ENCODE data around the gene HTR2B.

HTR2B gene

GRCh38 chr2:231161252-231161839 is 36.5 kb upstream of the HTR2B start:
- TF ChIP-seq POLR2A (IDR thresholded peaks at IDR 0.05; ENCODE audit: extremely low read depth, insufficient read length) (no peak), MYC (IDR thresholded peaks at IDR 0.05; ENCODE audit: low read depth, low read length) (no peak), CTCF (IDR thresholded peaks at IDR 0.05; ENCODE audit: low read depth, low read length) (no peak), MAX (IDR thresholded peaks at IDR 0.05; ENCODE audit: low read depth, low read length) (no peak)
- no peak overlapping the region for H3K4me3 ChIP-seq (ENCODE audit: low read depth, low read length)
- DNase-seq (ENCODE audit: low read depth): no peak

- TF ChIP-seq CTCF (IDR thresholded peaks at IDR 0.05; ENCODE audit: low read depth, low read length) (no peak), MAX (IDR thresholded peaks at IDR 0.05; ENCODE audit: low read depth, low read length) (no peak), MYC (IDR thresholded peaks at IDR 0.05; ENCODE audit: low read depth, low read length) (no peak), POLR2A (IDR thresholded peaks at IDR 0.05; ENCODE audit: extremely low read depth, insufficient read length) (no peak)
- no peak overlapping the region for H3K4me3 ChIP-seq (ENCODE audit: low read depth, low read length)
- DNase-seq (ENCODE audit: low read depth): no peak
Measured at GRCh38 chr2:231160701-231161100, 35.9 kb upstream of the HTR2B start.

GRCh38 chr2:231159306-231159705 is 34.5 kb upstream of the HTR2B start:
- H3K4me3 ChIP-seq (ENCODE audit: low read depth, low read length): no peak overlapping the region
- no peak for DNase-seq (ENCODE audit: low read depth)
- TF ChIP-seq POLR2A (IDR thresholded peaks at IDR 0.05; ENCODE audit: extremely low read depth, insufficient read length) (no peak), MYC (IDR thresholded peaks at IDR 0.05; ENCODE audit: low read depth, low read length) (no peak), MAX (IDR thresholded peaks at IDR 0.05; ENCODE audit: low read depth, low read length) (no peak), CTCF (IDR thresholded peaks at IDR 0.05; ENCODE audit: low read depth, low read length) (no peak)

- no peak for TF ChIP-seq MAX (IDR thresholded peaks at IDR 0.05; ENCODE audit: low read depth, low read length)
- TF ChIP-seq MYC (IDR thresholded peaks at IDR 0.05; ENCODE audit: low read depth, low read length): no peak
- no peak for TF ChIP-seq POLR2A (IDR thresholded peaks at IDR 0.05; ENCODE audit: extremely low read depth, insufficient read length)
- no peak for TF ChIP-seq CTCF (IDR thresholded peaks at IDR 0.05; ENCODE audit: low read depth, low read length)
Measured at GRCh38 chr2:231152800-231153557, 28.1 kb upstream of the HTR2B start.

GRCh38 chr2:231146665-231147064 is 21.8 kb upstream of the HTR2B start:
- no peak for DNase-seq (ENCODE audit: low read depth)
- TF ChIP-seq MAX (IDR thresholded peaks at IDR 0.05; ENCODE audit: low read depth, low read length) (no peak), POLR2A (IDR thresholded peaks at IDR 0.05; ENCODE audit: extremely low read depth, insufficient read length) (no peak), CTCF (IDR thresholded peaks at IDR 0.05; ENCODE audit: low read depth, low read length) (no peak), MYC (IDR thresholded peaks at IDR 0.05; ENCODE audit: low read depth, low read length) (no peak)
- H3K4me3 ChIP-seq (ENCODE audit: low read depth, low read length): no peak overlapping the region

More at GRCh38 chr2:231152800-231153557, 28.1 kb upstream of the HTR2B start:
- H3K4me3 ChIP-seq (ENCODE audit: low read depth, low read length): no peak overlapping the region
- DNase-seq (ENCODE audit: low read depth): no peak

Data from NB4 (cell line).